ENCODE data around the gene ATP8B2.

Gene ATP8B2

DNA sequence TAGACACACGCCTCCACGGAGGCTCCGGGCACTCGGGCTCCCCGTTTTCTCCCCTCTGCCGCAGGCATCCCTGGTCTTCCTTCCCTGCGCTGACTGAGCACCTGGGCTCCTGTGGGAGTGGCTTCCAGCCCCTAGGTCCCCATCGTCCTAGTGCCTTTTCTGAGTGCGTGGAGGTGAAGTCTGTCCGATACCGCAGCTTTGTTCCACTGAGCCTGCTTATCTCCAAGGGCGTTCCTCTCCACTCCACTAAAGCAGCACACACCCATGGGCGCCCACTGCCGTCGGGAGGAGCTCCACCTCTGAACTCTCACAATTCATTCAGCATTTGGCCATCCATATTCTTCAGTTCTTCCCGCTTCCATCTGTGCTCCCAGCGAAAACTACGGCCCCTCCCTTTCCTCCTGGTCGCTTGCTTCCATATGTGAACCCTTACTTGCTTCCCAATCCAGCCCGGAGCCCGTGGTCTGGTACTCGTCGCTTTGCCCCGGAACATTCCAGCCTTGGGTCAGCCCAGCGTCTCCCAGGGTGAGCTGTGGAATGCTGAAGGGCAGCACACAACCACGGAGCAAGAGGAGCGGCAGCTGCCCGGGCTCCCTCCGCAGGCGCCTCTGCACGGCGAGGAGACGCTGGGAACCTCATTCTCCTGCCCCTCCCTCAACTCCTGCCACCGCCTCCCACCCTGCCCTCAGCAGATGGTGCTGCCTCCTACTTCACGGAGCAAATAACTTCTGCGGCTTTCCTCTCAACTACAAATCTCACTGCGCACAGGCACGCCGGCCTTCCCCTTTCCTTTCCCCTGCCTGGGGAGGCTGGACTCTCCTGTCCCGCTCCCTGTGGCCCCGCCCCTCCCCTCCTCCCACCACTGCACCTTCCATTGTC, 27.5 kb downstream of the ATP8B2 start:
- H2AFZ ChIP-seq (ENCODE audit: low read depth, low read length), result no peak overlapping the region; the same call in 1 of the 2 replicates
- peaks cover 19% of the 10 kb centered on the region for H3K36me3 ChIP-seq (ENCODE audit: insufficient read depth, low read length)
- peaks cover 4% of the 10 kb centered on the region for H3K4me1 ChIP-seq (ENCODE audit: insufficient read depth, low read length)
- TF ChIP-seq CTCF (IDR thresholded peaks at IDR 0.05; ENCODE audit: borderline replicate concordance, extremely low read depth, low read length, poor library complexity, severe bottlenecking), result peak; percentile 22
- no peak for TF ChIP-seq EZH2 (IDR thresholded peaks at IDR 0.05; ENCODE audit: borderline replicate concordance, low read depth, low read length, severe bottlenecking)
- no peaks in the 10 kb centered on the region for H3K79me2 ChIP-seq (ENCODE audit: insufficient read depth, low read length)
- no peak overlapping the region for H3K27ac ChIP-seq (ENCODE audit: low read length)
- no peaks in the 10 kb centered on the region for H3K9me3 ChIP-seq (ENCODE audit: insufficient read depth, low read length, severe bottlenecking)
- ATAC-seq (ENCODE audit: insufficient read depth, low read depth) (peak; percentile 73), DNase-seq (peak; percentile 34)
- no peak overlapping the region for H3K4me3 ChIP-seq (ENCODE audit: low read depth in 1 of 2, low read length in 2 of 2)
- no peak overlapping the region for H3K4me2 ChIP-seq (ENCODE audit: insufficient read depth, low read length)
- H4K20me1 ChIP-seq (ENCODE audit: insufficient read depth, low read length), result peaks cover 4% of the 10 kb centered on the region
- H3K27me3 ChIP-seq (ENCODE audit: insufficient read depth, low read length, poor library complexity), result peaks cover 30% of the 10 kb centered on the region
- H3K9ac ChIP-seq (ENCODE audit: low read depth, low read length), result no peak overlapping the region

DNA sequence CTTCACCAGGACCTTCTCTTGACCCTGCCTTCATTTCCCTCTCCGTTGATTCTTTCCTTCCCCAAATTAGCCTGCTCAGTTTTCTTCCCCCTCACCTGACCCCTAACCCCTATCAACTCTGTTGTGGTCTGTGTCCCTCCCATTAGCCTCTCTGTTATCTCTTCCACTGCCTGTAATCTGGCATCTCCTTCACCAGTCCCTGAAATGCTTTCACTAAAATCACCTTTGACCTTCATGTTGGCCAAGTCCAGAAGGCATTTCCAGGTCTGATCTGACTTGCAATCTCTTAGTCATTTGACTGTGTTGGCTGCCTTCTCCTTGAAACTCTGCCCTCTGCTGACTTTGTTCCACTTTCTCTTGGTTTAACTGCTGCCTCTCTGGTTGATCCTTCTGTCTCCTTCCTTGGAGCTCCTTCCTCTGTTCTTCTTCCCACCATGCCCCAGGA, 28.2 kb downstream of the ATP8B2 start:
- Histone ChIP-seq H3K4me3 (ENCODE audit: low read depth in 1 of 2, low read length in 2 of 2) (no peak overlapping the region), H3K4me2 (ENCODE audit: insufficient read depth, low read length) (no peak overlapping the region), H3K9me3 (ENCODE audit: insufficient read depth, low read length, severe bottlenecking) (no peaks in the 10 kb centered on the region), H3K27ac (ENCODE audit: low read length) (no peak overlapping the region), H3K4me1 (ENCODE audit: insufficient read depth, low read length) (peaks cover 4% of the 10 kb centered on the region), H3K27me3 (ENCODE audit: insufficient read depth, low read length, poor library complexity) (peaks cover 30% of the 10 kb centered on the region), H3K36me3 (ENCODE audit: insufficient read depth, low read length) (peaks cover 13% of the 10 kb centered on the region), H4K20me1 (ENCODE audit: insufficient read depth, low read length) (peaks cover 4% of the 10 kb centered on the region), H3K79me2 (ENCODE audit: insufficient read depth, low read length) (no peaks in the 10 kb centered on the region), H2AFZ (ENCODE audit: low read depth, low read length) (no peak overlapping the region), H3K9ac (ENCODE audit: low read depth, low read length) (no peak overlapping the region)
- DNase-seq, result no peak
- peak; percentile 41; the same call in 2 of the 3 replicates for ATAC-seq (ENCODE audit: insufficient read depth, low read depth)
- TF ChIP-seq EZH2 (IDR thresholded peaks at IDR 0.05; ENCODE audit: borderline replicate concordance, low read depth, low read length, severe bottlenecking), result no peak
- peak; percentile 35 for TF ChIP-seq CTCF (IDR thresholded peaks at IDR 0.05; ENCODE audit: borderline replicate concordance, extremely low read depth, low read length, poor library complexity, severe bottlenecking)

DNA sequence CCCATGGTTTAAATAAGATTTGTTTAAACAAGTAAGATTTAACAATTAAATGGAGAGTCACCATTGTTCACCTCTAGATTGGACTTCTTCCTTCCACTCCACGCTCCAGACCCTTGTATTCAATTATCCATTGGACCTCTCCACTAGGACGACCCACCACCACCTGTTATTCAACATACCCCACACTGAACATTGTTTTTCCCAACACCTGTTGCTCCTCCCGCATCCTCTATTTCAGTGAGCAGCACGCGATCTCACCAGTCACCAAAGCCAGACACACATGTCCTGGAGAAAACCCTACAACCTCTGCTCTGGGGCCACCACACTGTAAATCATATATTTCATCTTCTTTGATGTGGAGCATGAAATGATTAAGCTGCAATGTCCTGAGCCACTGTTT, 28.6 kb downstream of the ATP8B2 start:
- H3K27me3 ChIP-seq (ENCODE audit: insufficient read depth, low read length, poor library complexity), result peaks cover 30% of the 10 kb centered on the region
- no peak overlapping the region for H3K4me3 ChIP-seq (ENCODE audit: low read depth in 1 of 2, low read length in 2 of 2)
- DNase-seq (no peak), ATAC-seq (ENCODE audit: insufficient read depth, low read depth) (no peak)
- H3K36me3 ChIP-seq (ENCODE audit: insufficient read depth, low read length), result peaks cover 8% of the 10 kb centered on the region
- H3K9ac ChIP-seq (ENCODE audit: low read depth, low read length), result no peak overlapping the region
- peaks cover 4% of the 10 kb centered on the region for H3K4me1 ChIP-seq (ENCODE audit: insufficient read depth, low read length)
- H3K27ac ChIP-seq (ENCODE audit: low read length), result no peak overlapping the region
- TF ChIP-seq EZH2 (IDR thresholded peaks at IDR 0.05; ENCODE audit: borderline replicate concordance, low read depth, low read length, severe bottlenecking) (no peak), CTCF (IDR thresholded peaks at IDR 0.05; ENCODE audit: borderline replicate concordance, extremely low read depth, low read length, poor library complexity, severe bottlenecking) (no peak)
- no peaks in the 10 kb centered on the region for H3K9me3 ChIP-seq (ENCODE audit: insufficient read depth, low read length, severe bottlenecking)
- H3K79me2 ChIP-seq (ENCODE audit: insufficient read depth, low read length), result no peaks in the 10 kb centered on the region
- H4K20me1 ChIP-seq (ENCODE audit: insufficient read depth, low read length), result peaks cover 2% of the 10 kb centered on the region
- no peak overlapping the region for H2AFZ ChIP-seq (ENCODE audit: low read depth, low read length)
- no peak overlapping the region for H3K4me2 ChIP-seq (ENCODE audit: insufficient read depth, low read length)

Data from DND-41 (cell line).